Fibroblast of lung (primary cell): ENCODE measurements around the gene ZNF692.

Experiments
- EZH2 ChIP-seq: IDR thresholded peaks from 2 replicates; pipeline ENCODE4 v1.5.1; 2012; ENCODE audit warnings: low read length, control low read depth, mild to moderate bottlenecking; ENCODE audit errors: missing control alignments
- TF ChIP-seq, protein P1 (sequence below), 2 donors: IDR thresholded peaks in 1 of 2; conservative IDR thresholded peaks in 1 of 2; 1 replicate in 1 of 2; 2 replicates in 1 of 2; pipeline ENCODE4 v1.5.1; 2011 to 2012; ENCODE audit warnings: low read length in 2 of 2, control low read depth in 1 of 2, inconsistent platforms in 1 of 2, low read depth in 1 of 2, mild to moderate bottlenecking in 1 of 2

- no peak for TF ChIP-seq EZH2
- TF ChIP-seq, protein P1, sequence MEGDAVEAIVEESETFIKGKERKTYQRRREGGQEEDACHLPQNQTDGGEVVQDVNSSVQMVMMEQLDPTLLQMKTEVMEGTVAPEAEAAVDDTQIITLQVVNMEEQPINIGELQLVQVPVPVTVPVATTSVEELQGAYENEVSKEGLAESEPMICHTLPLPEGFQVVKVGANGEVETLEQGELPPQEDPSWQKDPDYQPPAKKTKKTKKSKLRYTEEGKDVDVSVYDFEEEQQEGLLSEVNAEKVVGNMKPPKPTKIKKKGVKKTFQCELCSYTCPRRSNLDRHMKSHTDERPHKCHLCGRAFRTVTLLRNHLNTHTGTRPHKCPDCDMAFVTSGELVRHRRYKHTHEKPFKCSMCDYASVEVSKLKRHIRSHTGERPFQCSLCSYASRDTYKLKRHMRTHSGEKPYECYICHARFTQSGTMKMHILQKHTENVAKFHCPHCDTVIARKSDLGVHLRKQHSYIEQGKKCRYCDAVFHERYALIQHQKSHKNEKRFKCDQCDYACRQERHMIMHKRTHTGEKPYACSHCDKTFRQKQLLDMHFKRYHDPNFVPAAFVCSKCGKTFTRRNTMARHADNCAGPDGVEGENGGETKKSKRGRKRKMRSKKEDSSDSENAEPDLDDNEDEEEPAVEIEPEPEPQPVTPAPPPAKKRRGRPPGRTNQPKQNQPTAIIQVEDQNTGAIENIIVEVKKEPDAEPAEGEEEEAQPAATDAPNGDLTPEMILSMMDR (conservative IDR thresholded peaks at IDR 0.05 in 1 of 2, IDR thresholded peaks at IDR 0.05 in 1 of 2; ENCODE audit: low read depth in 1 of 2, low read length in 2 of 2) = no peak
Measured at GRCh38 chr1:248858891-248859889, at the start of gene ZNF692.
